ENCODE results near the gene PPP1R9A. TPM values are rescaled to one million over a fixed set of nuclear protein-coding genes. Genes with fewer than 3 reads are reported as not detected.
A peak's percentile ranks its signal among the peaks of the same experiment; 100 is the strongest.

PPP1R9A gene
- total and polyA plus RNA-seq, 10 of the 15 experiments (the other 5 are each of a cell fraction or from before 2014, with no cell fraction given): 0.04 to 0.12 TPM; not detected in 8

DNA sequence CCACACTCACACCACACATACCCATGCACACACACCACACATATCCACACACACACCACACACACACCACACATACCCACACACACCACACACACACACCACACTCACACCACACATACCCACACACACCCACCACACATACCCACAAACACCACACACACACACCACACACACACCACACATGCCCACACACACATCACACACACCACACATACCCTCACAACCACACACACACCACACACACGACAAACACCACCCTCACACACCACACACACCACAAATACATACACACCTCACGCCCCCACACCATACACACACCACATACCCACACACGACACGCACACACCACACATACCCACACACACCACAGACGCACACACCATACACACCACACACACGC is 297.2 kb downstream of the PPP1R9A start:
- intact Hi-C loops (cut with micrococcal nuclease; ENCODE audit: unreplicated experiment): no loop called here
- Histone ChIP-seq H3K27me3 (replicated peaks in 1 of 2; ENCODE audit: control insufficient read depth in 2 of 2, insufficient read depth in 2 of 2, low read length in 1 of 2) (no peaks in the 10 kb centered on the region), H3K9me3 (replicated peaks; ENCODE audit: control insufficient read depth, insufficient read depth, low read length) (no peaks in the 10 kb centered on the region), H4K20me1 (ENCODE audit: control insufficient read depth, insufficient read depth) (no peaks in the 10 kb centered on the region), H3K4me1 (ENCODE audit: control insufficient read depth, insufficient read depth, low read length) (no peaks in the 10 kb centered on the region), H2AFZ (ENCODE audit: control insufficient read depth, low read depth, low read length) (no peak overlapping the region), H3K36me3 (ENCODE audit: control insufficient read depth in 2 of 2, insufficient read depth in 2 of 2, low read length in 1 of 2) (no peaks in the 10 kb centered on the region), H3K27ac (ENCODE audit: control insufficient read depth, insufficient read depth) (no peak overlapping the region), H3K4me2 (ENCODE audit: control insufficient read depth, insufficient read depth) (no peak overlapping the region), H3K9ac (ENCODE audit: control insufficient read depth, insufficient read depth, low read length) (no peak overlapping the region), H3K4me3 (no peak overlapping the region), H3K79me2 (ENCODE audit: control insufficient read depth, insufficient read depth, low read length) (no peaks in the 10 kb centered on the region)
- ChIA-PET POLR2A (no interaction called here), SMC1A (ENCODE audit: uncharacterized antibody, unreplicated experiment) (no interaction called here), CTCF (no interaction called here), RAD21 (ENCODE audit: unreplicated experiment) (no interaction called here)
- TF ChIP-seq TCF7 (IDR thresholded peaks at IDR 0.05; ENCODE audit: borderline replicate concordance) (no peak), NR2C2 (IDR thresholded peaks at IDR 0.05; ENCODE audit: borderline replicate concordance, control insufficient read depth, insufficient read length, low read depth) (peak; percentile 45)
- ATAC-seq: no peak
- peak; percentile 74 for FAIRE-seq
- WGBS (ENCODE audit: insufficient coverage, insufficient replicate concordance, low lambda C conversion rate, missing lambda C conversion rate): 32% methylated on average over 6 of the region's 6 CpGs
- in situ Hi-C loops (cut with MboI): no loop called here
- no TSS peak for BruUV-seq (replicated peaks)
- DNase-seq (ENCODE audit: low read depth, low spot score): no peak

DNA sequence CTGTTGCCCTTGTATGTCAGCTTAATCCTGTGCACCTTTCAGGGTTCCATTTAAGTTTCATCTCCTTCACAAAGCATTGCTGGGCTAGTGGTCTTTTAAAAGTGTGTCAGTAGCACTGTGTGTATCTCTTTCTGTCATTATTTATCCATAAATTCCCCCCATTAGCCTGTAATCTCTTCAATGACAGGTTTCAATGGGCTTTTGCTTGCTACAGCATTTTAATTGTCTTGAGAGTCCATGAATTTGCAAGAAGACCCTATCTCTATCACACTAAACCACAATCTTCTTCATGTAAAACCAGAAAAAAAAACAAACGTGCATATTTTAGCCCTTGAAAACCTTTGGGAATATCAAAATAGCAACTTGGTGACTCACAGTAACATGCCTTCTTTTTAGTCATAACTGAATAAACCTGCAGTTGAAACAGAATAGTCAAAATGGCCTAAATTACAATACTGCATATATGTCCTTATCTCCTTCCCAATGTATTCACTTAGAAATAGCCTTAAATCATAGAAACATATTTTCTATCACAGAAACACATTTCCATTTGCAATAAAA is 298.4 kb downstream of the PPP1R9A start:
- intact Hi-C loops (cut with micrococcal nuclease; ENCODE audit: unreplicated experiment): no loop called here
- Histone ChIP-seq H3K4me1 (ENCODE audit: control insufficient read depth, insufficient read depth, low read length) (no peaks in the 10 kb centered on the region), H3K27me3 (replicated peaks in 1 of 2; ENCODE audit: control insufficient read depth in 2 of 2, insufficient read depth in 2 of 2, low read length in 1 of 2) (no peaks in the 10 kb centered on the region), H3K79me2 (ENCODE audit: control insufficient read depth, insufficient read depth, low read length) (no peaks in the 10 kb centered on the region), H3K36me3 (ENCODE audit: control insufficient read depth in 2 of 2, insufficient read depth in 2 of 2, low read length in 1 of 2) (no peaks in the 10 kb centered on the region), H3K27ac (ENCODE audit: control insufficient read depth, insufficient read depth) (no peak overlapping the region), H4K20me1 (ENCODE audit: control insufficient read depth, insufficient read depth) (no peaks in the 10 kb centered on the region), H3K4me2 (ENCODE audit: control insufficient read depth, insufficient read depth) (no peak overlapping the region), H3K9me3 (replicated peaks; ENCODE audit: control insufficient read depth, insufficient read depth, low read length) (no peaks in the 10 kb centered on the region), H3K4me3 (no peak overlapping the region), H2AFZ (ENCODE audit: control insufficient read depth, low read depth, low read length) (no peak overlapping the region), H3K9ac (ENCODE audit: control insufficient read depth, insufficient read depth, low read length) (no peak overlapping the region)
- SMC1A ChIA-PET (ENCODE audit: uncharacterized antibody, unreplicated experiment): interaction anchor here (0.6 kb wide), 1 partner anchor 264 kb away, joined by 3 read pairs; no protein-coding TSS in a partner anchor
- in situ Hi-C loops (cut with MboI): no loop called here
- WGBS (ENCODE audit: insufficient coverage, insufficient replicate concordance, low lambda C conversion rate, missing lambda C conversion rate): 0% methylated on average over 1 of the region's 1 CpG
- BruUV-seq (replicated peaks): no TSS peak
- ATAC-seq (no peak), FAIRE-seq (no peak), DNase-seq (ENCODE audit: low read depth, low spot score) (no peak)
- TF ChIP-seq NR2C1 (IDR thresholded peaks at IDR 0.05): no peak
- TF ChIP-seq, protein P1, sequence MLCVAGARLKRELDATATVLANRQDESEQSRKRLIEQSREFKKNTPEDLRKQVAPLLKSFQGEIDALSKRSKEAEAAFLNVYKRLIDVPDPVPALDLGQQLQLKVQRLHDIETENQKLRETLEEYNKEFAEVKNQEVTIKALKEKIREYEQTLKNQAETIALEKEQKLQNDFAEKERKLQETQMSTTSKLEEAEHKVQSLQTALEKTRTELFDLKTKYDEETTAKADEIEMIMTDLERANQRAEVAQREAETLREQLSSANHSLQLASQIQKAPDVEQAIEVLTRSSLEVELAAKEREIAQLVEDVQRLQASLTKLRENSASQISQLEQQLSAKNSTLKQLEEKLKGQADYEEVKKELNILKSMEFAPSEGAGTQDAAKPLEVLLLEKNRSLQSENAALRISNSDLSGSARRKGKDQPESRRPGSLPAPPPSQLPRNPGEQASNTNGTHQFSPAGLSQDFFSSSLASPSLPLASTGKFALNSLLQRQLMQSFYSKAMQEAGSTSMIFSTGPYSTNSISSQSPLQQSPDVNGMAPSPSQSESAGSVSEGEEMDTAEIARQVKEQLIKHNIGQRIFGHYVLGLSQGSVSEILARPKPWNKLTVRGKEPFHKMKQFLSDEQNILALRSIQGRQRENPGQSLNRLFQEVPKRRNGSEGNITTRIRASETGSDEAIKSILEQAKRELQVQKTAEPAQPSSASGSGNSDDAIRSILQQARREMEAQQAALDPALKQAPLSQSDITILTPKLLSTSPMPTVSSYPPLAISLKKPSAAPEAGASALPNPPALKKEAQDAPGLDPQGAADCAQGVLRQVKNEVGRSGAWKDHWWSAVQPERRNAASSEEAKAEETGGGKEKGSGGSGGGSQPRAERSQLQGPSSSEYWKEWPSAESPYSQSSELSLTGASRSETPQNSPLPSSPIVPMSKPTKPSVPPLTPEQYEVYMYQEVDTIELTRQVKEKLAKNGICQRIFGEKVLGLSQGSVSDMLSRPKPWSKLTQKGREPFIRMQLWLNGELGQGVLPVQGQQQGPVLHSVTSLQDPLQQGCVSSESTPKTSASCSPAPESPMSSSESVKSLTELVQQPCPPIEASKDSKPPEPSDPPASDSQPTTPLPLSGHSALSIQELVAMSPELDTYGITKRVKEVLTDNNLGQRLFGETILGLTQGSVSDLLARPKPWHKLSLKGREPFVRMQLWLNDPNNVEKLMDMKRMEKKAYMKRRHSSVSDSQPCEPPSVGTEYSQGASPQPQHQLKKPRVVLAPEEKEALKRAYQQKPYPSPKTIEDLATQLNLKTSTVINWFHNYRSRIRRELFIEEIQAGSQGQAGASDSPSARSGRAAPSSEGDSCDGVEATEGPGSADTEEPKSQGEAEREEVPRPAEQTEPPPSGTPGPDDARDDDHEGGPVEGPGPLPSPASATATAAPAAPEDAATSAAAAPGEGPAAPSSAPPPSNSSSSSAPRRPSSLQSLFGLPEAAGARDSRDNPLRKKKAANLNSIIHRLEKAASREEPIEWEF (IDR thresholded peaks at IDR 0.05; ENCODE audit: insufficient replicate concordance, low read depth, low read length): no peak
- RAD21 ChIA-PET (ENCODE audit: unreplicated experiment): no interaction called here
- CTCF ChIA-PET: no interaction called here
- POLR2A ChIA-PET: no interaction called here

Measured in GM12878 (cell line).